Measurements from ENCODE around the gene SECTM1.
"Not testable (repeated sequence)": the region's sequence is repeated elsewhere in the genome, so short reads cannot be mapped to it uniquely, and the experiment has no call there.

The SECTM1 gene

DNA sequence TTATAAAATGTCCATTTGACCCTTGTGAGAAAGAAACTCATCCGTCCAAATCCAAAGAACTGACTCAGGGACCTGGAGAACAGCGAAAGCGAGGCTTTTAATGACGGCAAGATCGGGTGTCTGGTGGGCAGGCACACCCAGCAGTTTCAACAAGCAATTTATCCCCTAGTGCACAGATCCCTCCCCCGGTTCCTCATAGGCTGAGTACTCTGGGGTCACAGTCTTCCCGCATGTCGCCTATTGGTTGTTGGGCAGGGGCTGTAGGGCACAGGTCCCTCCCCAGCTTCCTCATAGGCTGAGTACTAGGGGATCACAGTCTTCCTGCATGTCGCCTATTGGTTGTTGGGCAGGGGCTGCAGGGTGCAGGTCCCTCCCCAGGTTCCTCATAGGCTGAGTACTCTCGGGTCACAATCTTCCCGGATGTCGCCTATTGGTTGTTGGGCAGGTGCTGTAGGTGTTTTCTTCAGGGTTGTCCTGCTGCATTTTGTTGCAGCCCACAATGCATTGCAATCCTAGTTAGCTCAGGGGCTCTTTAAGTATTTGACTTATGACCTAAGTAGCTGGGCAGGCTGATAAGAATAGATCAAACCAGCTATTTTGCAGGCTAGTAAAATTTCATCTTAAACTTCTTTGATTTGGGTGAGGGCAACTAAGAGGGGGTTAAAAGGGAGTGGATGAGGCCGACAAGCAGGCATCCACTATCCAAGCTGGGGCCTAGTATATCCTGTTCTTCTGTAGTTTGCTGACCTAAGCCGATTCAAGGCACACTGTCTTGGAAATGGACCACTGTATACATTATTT is 34.4 kb upstream of the SECTM1 start:
- DNase-seq = no peak

DNA sequence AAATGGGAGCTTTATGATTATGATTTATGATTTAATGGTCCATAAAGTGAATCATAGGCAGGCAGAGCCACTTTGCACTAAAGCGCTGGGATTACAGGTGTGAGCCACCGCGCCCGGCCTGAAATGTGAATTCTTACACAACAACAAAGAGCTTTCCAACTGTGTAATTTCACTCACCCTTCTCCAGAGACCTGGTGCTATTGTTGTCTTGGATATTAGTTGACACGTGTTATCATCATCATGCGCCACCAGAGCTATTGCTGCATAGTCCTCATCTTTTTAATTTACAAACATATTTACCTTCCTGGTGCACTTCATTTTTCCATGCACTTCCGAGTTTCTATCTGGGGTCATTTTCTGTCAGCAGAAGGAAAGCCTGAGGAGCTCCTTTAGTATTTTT is 33.2 kb upstream of the SECTM1 start:
- no peak for DNase-seq

DNA sequence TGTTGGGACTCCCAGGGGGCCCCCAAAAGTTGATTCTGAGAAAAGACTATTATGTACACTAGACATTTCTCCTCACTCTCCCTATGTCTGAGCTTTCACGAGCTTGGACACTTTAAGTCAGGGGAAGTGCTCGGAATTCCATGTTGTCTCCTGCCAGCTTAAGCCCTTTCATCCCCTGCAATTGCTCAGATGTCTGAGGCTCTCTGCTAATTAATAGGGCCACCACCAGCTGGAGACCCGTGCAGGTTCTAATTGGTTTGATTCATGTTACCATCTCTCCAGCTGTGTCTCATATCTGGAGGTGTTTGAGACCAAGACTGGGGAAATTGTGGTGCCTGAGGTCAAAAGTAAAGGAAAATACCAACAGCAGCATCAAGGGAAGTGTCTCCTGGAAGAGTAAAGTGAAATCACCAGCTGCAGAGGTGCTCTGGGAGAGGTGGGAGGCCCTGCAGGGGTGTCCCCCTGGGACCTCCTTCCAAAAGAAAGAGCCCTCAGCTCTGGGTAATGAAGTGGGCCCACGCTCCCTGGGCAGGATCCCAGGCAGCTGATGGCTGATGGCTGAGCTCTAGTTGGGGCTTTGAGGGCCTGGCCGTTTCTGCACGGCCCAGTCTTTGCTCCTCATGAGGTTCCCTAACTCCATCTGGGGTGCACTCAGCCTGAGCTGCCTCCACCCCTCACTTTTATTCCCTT is 32.2 kb upstream of the SECTM1 start:
- DNase-seq = no peak

DNA sequence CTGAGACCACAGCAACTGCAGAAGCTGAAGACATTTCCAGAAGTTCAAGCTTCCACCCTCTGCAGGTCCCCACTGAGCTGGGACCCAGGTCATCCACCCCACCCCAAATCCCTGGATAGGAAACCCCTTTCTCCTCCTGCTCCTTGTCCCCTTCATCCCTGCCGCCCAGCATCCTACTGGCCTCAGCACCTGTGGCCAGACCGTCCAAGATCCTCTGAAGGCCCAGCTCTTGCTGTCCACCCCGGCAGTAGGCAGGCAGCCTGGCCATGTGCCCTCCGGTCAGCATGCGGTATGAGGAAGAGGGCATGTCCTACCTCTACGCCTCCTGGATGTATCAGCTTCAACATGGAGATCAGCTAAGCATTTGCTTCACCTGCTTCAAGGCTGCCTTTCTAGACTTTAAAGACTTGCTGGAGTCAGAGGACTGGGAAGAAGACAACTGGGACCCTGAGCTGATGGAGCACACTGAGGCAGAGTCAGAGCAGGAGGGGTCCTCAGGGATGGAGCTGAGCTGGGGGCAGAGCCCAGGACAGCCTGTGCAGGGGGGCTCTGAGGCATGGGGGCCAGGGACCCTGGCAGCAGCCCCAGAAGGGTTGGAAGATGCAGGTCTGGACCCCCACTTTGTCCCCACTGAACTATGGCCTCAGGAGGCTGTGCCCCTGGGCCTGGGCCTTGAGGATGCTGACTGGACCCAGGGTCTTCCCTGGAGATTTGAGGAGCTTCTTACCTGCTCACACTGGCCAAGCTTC is 28.5 kb upstream of the SECTM1 start:
- no peak for DNase-seq

DNA sequence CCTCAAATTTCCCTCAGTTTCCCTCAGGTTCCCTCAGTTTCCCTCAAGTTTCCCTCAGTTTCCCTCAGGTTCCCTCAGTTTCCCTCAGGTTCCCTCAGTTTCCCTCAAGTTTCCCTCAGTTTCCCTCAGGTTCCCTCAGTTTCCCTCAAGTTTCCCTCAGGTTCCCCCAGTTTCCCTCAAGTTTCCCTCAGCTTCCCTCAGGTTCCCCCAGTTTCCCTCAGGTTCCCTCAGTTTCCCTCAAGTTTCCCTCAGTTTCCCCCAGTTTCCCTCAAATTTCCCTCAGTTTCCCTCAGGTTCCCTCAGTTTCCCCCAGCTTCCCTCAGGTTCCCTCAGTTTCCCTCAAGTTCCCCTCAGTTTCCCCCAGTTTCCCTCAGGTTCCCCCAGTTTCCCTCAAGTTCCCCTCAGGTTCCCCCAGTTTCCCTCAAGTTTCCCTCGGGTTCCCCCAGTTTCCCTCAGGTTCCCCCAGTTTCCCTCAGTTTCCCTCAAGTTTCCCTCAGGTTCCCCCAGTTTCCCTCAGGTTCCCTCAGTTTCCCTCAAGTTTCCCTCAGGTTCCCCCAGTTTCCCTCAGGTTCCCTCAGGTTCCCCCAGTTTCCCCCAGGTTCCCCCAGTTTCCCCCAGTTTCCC is 26.0 kb upstream of the SECTM1 start:
- not testable (repeated sequence) for DNase-seq

DNA sequence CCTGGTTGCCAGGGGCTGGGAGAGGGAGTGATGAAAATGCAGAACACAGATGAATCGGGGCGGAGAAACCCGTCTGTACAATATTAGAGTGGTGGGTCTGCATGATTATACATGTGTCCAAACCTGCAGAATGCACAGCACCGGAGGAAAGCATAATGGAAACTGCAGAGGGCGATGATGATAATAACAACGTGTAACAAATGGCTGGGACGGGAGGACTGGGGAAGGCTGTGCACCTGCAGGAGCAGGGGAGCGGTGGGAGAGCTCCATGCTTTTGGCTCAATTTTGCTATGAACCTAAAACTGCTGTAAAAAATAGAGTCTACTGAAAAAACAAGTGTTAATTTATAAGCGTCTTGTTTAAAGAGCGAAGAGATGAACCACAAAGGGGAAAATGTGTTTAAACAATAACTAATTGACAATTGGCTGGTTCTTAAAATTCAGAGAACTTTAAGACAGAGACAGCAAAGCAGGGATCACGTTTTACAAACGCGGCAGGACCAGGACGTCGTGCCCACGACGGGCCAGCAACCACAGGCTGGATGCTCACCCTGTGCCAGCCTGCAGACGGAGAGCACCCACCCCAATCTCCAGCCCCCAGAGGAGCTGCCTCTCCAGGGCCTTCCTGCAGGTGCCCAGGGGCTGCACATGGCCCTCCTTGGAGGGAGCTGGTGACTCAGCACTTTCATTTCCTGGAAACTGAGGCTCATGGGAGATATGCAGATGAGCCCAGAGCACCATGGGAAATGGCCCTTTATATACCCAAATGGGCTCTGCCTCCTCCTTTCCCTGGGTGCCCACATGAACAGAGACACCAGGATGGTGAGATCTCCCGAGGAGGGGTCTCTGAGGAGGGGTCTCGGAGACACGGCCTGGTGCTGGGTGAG is 25.1 kb upstream of the SECTM1 start, which contains the start of gene TEX19:
TEX19 (plus strand) TSS at position 783 of the 886 bp plus-strand sequence. CDS start 2,904 bp downstream, outside the sequence.
- DNase-seq = no peak

DNA sequence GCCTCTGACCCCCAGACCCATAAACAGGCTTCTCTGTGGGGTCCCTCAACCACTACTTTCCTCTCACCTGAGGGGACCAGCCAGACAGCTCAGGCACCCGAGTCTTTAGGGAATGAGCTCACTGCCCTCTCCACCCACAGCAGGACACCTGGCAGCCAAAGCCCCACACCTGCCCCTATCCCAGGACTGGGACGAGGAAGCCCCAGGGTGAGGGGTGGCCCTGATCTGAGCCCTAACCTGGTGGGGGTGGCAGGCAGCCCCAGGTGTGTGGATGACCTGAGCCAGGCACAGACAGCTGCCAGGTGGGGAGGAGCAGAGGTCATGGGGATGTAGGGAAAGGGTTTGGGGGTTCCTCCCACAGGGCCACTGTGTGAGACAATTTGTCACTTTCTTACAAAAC is 23.8 kb upstream of the SECTM1 start:
- no peak for DNase-seq

DNA sequence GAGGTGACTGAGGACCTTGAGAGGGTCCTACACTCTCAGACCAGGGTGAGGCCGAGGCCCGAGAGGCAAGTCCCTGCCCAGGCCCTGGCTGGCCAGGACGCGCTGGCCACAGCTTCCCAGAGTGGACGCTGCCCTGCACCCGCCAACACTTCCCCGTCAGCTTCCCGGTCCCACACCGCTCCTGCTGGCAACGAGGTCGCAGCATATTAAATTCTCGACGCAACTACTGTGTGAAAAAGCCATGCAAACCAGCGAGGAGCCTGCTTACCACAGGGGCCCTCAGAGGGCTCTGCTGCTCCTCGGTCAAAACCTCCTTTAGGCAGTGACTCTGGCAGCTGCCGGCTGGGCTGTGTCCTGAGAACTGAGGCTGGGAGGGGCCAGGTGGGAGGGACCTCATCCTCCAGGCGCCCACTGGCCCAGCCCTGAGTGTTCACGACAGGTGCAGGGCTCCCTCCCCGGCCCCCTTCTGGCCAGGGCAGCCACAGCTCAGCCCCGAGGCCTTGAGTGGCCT is 23.3 kb upstream of the SECTM1 start:
- DNase-seq = peak; percentile 67

DNA sequence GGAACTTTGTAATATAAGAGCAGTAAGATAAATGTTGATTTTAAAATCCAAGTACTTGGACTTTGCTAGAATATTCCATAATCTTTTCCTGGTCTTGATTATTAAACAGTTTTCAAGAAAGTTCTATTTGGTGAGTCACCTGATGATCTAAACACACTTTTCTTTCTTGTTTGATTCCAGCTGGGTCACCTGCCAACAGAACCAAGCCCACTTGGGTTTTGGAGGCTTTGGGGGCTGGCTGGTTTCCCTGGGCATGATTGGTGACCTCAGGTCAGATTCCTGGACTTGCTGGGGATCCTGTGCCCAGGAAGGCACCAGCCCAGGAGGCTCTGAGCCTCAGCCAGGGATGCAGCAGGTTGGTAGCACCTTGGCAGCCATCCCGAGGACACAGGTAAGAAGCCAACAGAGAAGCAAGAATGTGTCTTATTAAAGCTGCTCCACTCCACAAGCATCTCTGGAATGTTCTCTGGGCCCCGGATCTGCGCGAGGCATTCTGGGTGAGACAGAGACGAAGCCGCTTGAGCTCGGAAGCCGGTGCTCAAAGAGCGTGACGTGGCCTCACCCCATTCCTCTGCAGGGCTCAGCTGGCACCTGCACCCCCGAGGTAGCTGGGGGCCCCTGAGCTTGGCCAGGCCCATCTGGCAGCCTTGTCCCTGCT is 22.3 kb upstream of the SECTM1 start:
- DNase-seq = no peak

DNA sequence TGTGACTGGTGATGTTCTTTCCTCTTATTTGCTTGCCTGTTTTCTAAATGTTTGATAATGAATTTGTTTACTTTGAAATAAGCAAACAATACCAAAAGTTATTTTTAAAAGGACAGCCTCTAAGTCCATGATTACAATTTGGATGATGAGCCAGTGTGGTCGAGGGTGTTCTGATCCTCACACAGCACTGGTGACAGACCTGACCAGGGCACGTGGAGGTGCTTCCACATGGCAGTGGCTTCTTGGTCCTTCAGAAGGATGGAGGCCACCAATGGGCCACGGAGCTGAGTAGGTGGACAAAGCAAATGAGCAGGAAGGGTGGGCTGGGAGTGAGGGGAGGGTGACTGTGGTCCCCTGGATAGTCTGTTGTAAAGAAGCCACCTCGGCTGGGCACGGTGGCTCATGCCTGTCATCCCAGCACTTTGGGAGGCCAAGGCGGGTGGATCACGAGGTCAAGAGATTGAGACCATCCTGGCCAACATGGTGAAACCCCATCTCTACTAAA is 21.3 kb upstream of the SECTM1 start:
- DNase-seq = no peak

DNA sequence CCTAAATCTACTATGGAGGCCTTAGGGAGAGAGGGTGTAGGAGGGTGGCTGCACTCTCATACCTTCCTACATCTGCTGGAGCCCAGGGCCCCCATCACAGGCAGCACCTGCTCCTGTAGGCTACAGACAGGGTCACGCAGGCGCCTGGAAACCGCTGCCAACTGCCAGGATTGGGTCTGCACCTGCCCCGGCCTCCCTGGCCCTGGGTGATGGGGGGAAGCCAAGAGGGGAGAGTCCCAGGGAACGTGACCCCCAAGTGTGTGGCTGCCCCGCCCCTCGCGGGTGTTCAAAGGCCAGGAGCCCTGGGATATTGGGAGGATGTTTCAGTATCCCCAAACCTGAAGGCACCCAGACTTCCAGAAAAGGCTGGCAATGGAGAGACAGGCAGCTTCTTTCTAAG is 19.9 kb upstream of the SECTM1 start:
- DNase-seq = no peak

DNA sequence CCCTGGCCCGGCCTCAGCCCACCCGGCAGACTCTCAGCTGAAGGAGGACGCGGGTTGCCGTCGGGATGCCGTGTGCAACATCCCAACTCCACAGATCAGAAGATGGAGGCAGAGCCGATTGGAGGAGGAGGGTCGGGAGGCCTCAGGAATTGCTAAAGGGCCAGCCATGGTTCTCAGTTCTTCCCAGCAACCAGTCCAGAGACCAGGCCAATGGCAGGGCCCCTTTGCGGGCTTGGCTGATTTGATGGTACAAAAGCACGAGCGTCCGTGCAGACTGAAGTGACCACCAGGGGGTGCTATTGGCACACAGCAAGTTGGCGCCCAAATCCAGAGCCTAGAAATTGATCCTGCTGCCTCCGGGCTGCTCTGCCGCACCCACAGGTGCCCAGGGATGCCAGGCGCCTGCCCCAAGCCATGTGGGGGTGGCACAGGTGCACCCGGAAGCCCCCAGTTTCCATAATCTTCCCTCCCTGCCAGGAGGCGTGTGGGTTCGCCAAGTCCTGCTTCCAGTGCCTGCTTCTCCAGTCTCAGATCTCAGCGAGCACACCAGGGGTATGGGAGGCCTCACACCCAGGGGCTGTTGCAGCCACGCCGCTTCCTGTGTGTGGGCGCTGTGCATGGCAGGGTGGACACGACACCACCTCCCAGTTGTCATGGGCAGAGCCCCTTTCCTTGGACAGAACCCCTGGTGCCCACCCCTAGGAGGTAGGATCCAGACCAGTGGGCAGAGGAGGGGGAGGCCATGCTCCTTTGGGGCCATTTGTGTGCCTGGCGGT is 18.3 kb upstream of the SECTM1 start:
- peak; percentile 71 for DNase-seq

DNA sequence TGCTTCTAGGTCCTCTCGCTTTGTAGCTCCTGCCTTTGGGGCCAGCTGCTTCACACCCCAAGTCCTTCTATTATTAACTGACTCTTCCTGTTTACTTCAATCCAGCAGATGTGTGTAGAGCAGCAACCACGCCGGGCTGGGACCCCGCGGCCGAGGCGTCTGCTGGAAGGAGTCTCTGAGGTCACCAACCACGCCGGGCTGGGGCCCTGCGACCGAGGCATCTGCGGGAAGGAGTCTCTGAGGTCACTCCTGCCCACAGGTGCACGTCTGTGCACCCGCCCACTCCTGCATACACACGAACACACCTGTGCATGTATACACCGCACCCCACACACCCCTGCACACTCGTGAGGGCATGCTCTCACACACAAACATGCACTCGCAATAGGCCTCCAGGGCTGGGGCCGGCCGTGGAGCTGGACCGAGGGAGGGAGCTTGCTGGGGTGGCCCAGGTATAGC is 17.7 kb upstream of the SECTM1 start:
- DNase-seq = no peak

DNA sequence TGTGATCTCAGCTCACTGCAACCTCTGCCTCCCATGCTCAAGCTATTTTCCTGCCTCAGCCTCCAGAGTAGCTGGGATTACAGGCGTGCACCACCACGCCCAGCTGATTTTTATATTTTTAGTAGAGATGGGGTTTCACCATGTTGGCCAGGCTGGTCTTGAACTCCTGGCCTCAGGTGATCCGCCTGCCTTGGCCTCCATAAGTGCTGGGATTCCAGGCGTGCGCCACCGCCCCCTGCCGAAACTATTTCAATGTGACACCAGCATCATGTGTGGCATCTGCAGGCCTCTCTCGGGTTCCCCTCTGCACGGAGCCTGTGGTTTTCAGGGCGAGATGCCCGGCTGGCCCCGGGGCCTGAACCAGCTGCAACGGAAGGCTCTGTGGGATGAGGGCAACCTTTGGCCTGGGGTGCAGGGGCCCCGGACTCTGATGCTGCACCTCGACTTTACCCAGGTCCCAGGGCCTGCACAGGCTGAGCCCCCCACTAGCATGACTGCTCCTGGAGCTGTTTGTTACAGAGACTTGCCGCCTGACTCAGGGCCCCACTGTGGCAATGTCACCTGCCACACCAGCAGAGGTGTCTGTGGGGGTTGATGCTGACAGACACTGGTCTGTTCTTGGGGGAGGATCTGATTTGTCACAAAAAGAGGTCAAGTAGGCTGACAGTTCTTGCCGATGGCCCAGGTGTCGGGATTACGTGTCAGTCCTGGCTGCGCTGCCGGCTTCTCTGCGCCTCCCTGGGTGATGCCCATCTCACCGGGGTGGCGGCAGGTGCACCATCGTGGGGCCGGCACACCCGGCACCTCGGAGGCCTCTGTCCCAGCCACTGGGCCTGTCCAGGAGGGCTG is 16.8 kb upstream of the SECTM1 start:
- no peak for DNase-seq

DNA sequence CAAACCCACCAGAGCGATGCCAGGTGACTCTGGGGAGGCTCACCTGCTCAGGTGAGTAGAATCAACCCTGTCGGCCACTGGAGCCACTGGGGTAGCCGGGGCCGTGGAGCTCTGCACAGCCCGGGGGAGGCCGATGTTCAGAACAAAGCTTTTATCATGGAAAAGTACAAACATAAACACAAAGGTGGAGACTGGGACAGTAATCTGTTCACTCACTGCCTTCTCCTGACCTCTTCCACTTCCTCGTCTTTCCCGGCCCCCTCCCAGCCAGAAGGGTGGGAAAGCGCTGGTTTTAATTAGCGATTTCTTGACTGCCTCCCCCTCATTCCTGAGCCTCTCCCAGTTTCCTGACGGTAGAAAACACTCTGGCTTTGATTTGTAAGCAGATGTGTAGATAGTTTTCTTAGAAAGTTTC is 15.7 kb upstream of the SECTM1 start:
- DNase-seq = no peak

DNA sequence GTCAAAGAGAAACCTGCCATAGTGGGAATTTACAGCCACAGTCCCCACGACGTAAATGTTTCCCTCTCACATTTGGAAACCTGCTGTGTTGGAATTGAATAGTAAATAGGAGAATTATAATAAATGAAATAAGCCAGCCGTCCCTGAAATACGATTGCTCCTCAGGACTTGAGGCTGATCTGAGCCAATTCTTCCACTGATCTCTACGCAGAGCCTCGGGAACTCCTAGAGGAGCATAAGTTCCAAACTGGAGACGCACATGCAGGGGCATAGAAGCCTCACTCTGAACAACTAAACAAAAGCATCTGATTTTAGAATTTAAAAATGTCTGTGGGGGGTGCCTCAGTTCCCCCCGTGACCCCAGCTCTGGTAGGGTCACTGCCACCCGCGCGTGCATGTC is 15.3 kb upstream of the SECTM1 start:
- DNase-seq = no peak

DNA sequence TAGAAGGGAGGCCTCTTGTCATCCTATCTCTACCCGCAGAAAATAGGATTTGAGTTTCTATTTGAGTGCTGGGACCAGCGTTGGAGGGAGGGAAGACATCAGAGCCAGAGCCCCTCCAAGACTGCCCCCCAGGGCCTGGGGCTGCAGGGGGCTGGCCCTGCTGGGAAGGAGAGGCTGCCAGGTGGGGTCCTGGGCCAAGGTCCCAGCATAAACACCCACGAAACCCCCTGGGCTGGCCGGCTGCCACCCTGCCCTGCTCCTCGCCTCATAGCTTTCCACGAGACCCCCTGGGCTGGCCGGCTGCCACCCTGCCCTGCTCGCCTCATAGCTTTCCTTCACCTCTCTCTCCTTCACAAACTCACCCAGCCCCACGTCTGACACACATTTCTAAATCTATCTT is 14.9 kb upstream of the SECTM1 start:
- no peak for DNase-seq

DNA sequence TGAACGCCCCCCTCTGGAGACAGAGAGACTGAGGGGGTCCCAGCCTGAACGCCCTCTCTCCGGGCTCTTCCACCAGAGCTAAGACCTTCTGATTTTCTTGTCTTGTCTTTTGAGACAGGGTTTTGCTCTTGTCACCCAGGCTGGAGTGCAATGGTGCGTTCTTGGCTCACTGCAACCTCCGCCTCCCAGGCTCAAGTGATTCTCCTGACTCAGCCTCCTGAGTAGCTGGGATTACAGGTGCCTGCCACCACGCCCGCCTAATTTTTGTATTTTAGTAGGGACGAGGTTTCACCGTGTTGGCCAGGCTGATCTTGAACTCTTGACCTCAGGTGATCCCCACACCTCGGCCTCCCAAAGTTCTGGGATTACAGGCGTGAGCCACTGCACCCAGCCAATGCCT is 14.4 kb upstream of the SECTM1 start:
- DNase-seq = not testable (repeated sequence)
